ENCODE measurements around the gene DOK6. TPM values are rescaled to one million over a fixed set of nuclear protein-coding genes. Genes with fewer than 3 reads are reported as not detected.

The DOK6 gene
- total RNA-seq, 1 donor from 2014 or later: 0.67 TPM

DNA sequence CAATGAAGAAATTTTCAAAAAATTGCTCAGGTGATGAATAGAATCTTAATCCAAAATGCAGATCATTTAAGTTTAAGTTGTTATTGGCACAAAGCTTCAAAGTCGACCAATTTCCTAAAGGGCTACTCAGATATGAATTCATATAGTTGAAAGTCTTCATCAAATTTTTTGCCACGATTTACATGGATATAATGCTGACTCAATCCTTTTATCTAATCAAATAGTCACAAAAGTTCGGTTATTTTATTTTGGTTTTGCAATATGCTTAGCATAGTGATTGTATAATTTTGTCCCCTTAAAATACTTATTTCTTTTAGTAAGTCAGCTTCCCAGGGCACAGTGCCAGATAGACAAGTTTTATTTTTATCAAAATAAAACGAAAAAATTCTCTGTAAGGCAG lies 319.7 kb downstream of the DOK6 start:
- no peak for TF ChIP-seq CTCF (IDR thresholded peaks at IDR 0.05; ENCODE audit: insufficient read depth, low read length, poor library complexity, severe bottlenecking)
- Histone ChIP-seq H3K4me3 (ENCODE audit: low read depth, low read length) (no peak overlapping the region), H3K36me3 (ENCODE audit: control insufficient read depth, insufficient read depth, low read length) (no peaks in the 10 kb centered on the region), H3K27me3 (ENCODE audit: control insufficient read depth, insufficient read depth, low read length) (no peaks in the 10 kb centered on the region)
- DNase-seq (ENCODE audit: low read depth): no peak

GRCh38 chr18:69723434-69723833 lies 322.7 kb downstream of the DOK6 start:
- Histone ChIP-seq H3K4me3 (ENCODE audit: low read depth, low read length) (no peak overlapping the region), H3K36me3 (ENCODE audit: control insufficient read depth, insufficient read depth, low read length) (no peaks in the 10 kb centered on the region), H3K27me3 (ENCODE audit: control insufficient read depth, insufficient read depth, low read length) (no peaks in the 10 kb centered on the region)
- TF ChIP-seq CTCF (IDR thresholded peaks at IDR 0.05; ENCODE audit: insufficient read depth, low read length, poor library complexity, severe bottlenecking): no peak
- DNase-seq (ENCODE audit: low read depth): no peak

GRCh38 chr18:69725009-69725408 lies 324.3 kb downstream of the DOK6 start:
- no peak for DNase-seq (ENCODE audit: low read depth)
- Histone ChIP-seq H3K4me3 (ENCODE audit: low read depth, low read length) (no peak overlapping the region), H3K27me3 (ENCODE audit: control insufficient read depth, insufficient read depth, low read length) (no peaks in the 10 kb centered on the region)

GRCh38 chr18:69725855-69726508 lies 325.3 kb downstream of the DOK6 start:
- Histone ChIP-seq H3K4me3 (ENCODE audit: low read depth, low read length) (no peak overlapping the region), H3K27me3 (ENCODE audit: control insufficient read depth, insufficient read depth, low read length) (no peaks in the 10 kb centered on the region), H3K36me3 (ENCODE audit: control insufficient read depth, insufficient read depth, low read length) (no peaks in the 10 kb centered on the region)
- TF ChIP-seq CTCF (IDR thresholded peaks at IDR 0.05; ENCODE audit: insufficient read depth, low read length, poor library complexity, severe bottlenecking): no peak
- DNase-seq (ENCODE audit: low read depth): no peak

More at GRCh38 chr18:69725009-69725408, 324.3 kb downstream of the DOK6 start:
- no peaks in the 10 kb centered on the region for H3K36me3 ChIP-seq (ENCODE audit: control insufficient read depth, insufficient read depth, low read length)
- TF ChIP-seq CTCF (IDR thresholded peaks at IDR 0.05; ENCODE audit: insufficient read depth, low read length, poor library complexity, severe bottlenecking): no peak

GRCh38 chr18:69727912-69728572 lies 327.4 kb downstream of the DOK6 start:
- no peak for DNase-seq (ENCODE audit: low read depth)
- H3K27me3 ChIP-seq (ENCODE audit: control insufficient read depth, insufficient read depth, low read length): no peaks in the 10 kb centered on the region
- H3K4me3 ChIP-seq (ENCODE audit: low read depth, low read length): no peak overlapping the region
- H3K36me3 ChIP-seq (ENCODE audit: control insufficient read depth, insufficient read depth, low read length): no peaks in the 10 kb centered on the region
- TF ChIP-seq CTCF (IDR thresholded peaks at IDR 0.05; ENCODE audit: insufficient read depth, low read length, poor library complexity, severe bottlenecking): no peak

Measured in kidney epithelial cell (primary cell).